GM21423 (cell line): Measurements from ENCODE around the gene DYSF.

ENCODE experiments used
- ATAC-seq: cut with Tn5 transposase; IDR thresholded peaks from one replicate; pipeline ENCODE4 v1.9.1; 2021; ENCODE audit warnings: mild to moderate bottlenecking, moderate library complexity; ENCODE audit not compliant: unreplicated experiment

Gene DYSF

GRCh38 chr2:71455741-71456569 lies 2.6 kb downstream of the DYSF start:
- no peak for ATAC-seq

- ATAC-seq = no peak
Measured at GRCh38 chr2:71456617-71457016, 3.3 kb downstream of the DYSF start.

DNA sequence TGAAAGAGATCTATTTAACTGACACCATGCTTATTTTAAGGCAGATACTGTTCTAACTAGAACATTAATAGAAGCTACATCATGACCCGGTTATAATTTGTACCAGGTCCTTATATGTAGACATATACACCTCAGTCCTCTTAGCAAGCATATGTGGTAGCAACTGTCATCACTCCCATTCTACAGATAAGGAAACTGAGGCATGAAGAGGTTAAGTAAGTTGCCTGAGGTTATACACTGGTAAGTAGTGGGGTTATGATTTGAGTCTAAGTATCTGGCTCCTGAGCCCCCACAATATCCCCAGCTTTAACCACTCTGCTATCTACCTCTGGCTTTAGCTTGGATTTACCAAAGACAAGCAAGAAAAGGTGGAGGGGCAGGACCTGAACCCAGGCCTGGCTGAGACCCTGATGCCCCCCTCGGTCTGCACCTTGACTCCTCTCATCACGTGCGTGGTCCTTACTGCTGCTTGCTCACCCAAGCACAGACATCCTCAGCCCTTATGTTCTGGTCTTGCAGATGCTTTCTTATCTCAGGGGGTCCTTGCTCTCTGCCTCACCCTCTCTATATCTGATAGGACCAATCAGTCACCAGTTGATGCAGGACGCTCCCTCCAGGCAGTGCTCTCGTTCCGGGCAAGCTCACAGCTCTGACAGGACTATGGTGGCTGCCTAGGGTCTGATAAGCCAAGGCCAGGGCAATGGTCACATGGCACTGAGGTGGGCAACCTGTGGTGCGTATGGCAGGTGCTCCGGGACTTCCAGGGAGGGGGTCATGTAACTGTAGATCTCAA lies 4.0 kb downstream of the DYSF start:
- no peak for ATAC-seq

DNA sequence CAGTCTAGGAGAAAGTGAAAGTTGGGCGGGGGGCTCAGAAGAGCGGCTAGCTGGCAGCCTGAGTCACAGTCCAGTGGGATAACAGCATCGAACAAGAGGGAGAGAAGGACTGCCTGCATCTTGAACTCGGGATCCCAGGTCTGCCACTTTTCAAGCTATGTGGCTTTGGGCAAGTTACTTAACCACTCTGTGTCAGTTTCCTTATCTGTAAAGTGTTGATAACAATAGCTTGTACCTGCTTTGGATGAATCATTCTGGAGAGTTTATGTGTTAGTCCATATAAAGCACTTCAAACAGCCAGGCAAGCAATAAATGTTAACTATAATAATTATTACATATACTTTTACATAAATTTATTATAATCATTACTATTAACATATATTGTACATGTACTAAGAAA lies 4.6 kb downstream of the DYSF start:
- no peak for ATAC-seq

GRCh38 chr2:71458413-71459083 lies 5.2 kb downstream of the DYSF start:
- ATAC-seq = no peak

DNA sequence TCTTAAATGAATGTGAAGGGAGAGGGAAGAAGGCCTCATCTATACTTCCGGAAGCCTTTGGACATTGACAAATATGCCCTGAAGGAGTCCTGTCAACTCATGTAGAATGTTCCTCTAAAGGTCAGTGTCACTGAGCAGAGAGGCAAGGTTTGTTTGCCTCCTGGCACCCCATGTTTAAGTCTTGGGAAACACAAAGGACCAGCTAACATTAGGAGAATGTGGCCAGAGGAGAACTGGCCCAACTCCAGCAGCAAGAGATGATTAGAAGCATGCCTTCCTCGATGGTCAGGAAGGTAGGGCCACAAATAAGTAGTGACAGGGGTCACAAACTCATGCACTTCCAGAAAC lies 5.7 kb downstream of the DYSF start:
- ATAC-seq = no peak

DNA sequence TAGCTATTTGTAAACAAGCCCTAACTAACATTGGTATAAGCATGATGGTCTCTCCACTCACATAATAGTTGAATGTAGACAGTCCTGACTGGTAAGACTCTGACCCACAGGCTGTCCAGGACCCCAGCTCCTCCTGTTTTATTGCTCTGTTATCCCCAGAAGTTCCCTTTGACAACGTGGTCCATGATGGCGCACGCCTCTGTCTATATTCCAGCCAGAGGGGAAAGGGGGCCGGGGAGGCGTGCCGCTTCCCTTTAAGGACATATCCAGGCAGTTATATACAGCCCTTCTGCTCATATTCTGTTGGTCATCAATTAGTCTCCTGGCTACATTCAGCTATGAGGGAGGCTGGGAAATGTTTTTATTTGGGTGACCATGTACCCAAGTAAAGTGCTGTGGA lies 6.7 kb downstream of the DYSF start:
- ATAC-seq = no peak

DNA sequence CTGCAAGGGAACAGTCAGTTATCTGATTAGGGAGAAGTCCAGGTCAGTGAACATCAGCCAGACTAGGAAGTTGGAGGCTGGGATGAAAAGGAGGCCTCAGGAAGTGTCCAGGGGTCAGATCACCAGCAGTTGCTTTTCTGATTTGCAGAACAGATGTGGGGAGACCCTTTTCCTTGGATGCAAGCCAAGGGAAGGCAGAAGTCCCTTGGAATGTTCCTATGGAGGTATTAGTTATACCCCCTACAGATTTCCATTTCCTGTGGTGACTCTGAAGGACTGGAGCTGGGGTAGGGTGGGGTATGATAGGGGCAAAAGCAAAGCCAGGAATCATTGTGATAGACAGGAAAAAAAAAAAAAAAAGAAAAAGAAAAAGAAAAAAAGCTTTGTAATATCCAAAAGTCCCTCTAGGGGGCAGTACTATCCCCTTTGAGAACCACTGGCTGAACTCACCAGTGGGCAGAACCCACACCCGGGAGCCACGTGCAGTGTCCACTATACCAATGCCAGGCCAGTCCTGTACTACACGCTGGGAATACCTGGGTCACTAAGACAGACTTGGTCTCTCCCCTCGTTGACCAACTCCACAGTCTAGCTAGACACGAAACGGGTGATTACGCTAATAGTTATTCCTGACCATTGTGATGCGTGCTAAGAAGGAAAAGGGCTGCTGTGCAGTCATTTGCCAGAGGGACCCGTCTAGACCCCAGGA lies 7.4 kb downstream of the DYSF start:
- no peak for ATAC-seq

- ATAC-seq = no peak
Measured at GRCh38 chr2:71461304-71461671, 7.9 kb downstream of the DYSF start.

DNA sequence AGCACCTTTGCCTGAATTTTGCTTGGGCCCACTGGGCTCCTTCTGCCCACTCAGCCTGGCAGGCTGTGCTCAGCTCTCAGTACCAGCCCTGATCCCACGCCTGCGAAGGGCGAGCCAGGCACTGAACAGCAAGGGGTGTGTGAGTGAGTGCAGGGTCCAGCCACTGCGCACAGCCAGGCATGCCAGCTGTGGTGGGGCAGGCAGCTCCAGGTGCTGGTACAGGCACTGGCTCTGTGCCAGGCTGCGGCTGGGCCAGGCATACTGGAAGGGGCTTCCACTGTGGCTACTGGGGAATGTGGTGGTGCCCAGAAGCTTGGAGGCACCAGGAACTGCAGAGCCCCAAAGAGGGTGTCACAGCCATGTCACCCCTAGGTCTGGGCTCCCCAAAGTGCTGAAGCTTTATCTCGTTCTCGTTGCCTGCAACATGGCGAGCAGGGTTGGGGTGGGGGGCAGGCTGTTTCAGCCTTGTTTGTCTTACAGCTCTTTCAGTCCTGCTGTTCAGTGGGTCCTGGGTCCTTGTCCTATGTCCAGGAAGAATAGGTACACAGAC lies 8.8 kb downstream of the DYSF start:
- ATAC-seq = no peak

DNA sequence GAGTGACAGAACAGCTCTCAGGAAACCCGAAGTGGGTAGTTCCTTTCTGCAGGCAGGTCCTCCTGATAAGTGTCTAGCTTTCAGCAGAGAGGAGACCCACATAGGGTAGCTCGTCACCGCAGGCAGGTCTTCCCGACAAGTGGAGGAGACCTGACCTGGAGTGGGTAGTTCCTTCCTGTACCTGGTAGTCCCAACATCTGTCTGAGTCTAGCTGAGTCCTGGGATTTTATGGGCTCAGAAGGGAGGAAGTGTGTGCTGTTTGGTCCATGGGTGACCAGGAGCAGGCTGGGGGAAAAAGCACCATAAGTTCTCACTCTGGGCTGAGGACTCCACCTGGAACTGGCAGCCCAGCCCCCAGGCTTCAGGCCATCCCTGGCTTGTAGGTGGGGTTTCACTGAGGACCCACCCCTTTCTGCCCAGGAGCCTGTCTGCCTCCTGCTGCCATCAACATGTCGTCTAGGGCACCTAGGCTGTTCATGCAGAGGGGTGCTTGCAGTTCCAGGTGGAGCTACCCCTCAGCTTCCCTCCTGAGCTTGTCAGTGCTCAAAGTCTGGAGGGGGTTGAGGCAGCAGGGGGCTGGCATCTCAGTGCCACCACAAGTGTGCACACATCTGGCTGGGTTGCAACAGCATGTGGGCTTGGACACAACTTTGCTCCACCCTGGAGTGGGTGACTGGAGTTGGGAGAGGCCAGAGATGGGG lies 9.4 kb downstream of the DYSF start:
- no peak for ATAC-seq

DNA sequence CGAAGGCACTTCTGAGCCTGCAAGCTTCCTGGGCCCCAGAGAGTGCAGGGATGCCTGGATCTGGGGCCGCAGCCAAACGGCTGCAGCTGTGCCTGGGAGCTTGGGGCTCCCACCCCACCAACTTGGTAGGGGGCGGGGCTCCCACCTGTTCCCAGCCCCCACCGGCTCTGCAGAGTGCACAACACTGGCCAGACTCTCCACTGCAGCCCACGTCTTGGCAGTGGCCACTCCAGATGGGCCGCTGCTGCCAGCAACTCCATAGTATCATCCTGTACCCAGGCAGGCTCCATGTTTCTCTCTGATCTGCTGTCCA lies 9.9 kb downstream of the DYSF start:
- ATAC-seq = no peak

- no peak for ATAC-seq
Measured at GRCh38 chr2:71464389-71464788, 11.0 kb downstream of the DYSF start.

DNA sequence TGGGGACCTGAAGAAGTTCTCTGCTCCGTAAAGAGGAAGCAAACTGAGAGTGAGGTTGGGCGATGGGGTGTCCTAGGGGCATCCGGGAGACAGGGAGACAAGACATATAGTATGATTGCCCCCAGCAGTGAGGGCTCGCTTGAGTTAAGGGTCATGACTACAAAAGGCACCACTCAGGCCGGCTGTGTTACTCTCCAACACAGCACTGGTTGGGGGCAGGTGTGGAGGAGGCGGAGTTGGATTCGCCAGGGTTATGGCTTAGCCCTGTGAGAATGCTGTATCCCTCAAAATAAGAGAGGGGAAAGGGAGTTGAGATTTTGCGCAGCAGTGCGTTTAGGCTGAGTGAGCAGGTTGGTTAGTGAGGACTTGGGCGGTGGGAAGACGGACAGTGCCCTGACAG lies 12.0 kb downstream of the DYSF start:
- no peak for ATAC-seq

DNA sequence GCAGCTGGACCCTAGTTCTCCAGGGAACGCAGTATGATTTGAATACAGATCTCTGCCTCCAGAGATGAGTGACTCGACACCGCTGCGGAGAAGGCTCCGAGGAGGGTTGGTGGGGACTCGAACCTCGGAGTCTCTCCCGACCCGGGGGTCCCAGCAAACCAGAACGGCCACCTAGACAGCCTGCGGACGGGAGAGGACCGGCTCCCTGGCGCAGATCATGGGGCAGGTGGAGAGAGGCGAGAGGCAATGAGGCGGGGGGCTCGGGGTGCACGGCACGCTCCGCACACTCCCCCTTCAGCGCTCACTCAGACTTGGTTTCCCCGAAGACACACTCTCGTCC lies 12.6 kb downstream of the DYSF start:
- no peak for ATAC-seq

DNA sequence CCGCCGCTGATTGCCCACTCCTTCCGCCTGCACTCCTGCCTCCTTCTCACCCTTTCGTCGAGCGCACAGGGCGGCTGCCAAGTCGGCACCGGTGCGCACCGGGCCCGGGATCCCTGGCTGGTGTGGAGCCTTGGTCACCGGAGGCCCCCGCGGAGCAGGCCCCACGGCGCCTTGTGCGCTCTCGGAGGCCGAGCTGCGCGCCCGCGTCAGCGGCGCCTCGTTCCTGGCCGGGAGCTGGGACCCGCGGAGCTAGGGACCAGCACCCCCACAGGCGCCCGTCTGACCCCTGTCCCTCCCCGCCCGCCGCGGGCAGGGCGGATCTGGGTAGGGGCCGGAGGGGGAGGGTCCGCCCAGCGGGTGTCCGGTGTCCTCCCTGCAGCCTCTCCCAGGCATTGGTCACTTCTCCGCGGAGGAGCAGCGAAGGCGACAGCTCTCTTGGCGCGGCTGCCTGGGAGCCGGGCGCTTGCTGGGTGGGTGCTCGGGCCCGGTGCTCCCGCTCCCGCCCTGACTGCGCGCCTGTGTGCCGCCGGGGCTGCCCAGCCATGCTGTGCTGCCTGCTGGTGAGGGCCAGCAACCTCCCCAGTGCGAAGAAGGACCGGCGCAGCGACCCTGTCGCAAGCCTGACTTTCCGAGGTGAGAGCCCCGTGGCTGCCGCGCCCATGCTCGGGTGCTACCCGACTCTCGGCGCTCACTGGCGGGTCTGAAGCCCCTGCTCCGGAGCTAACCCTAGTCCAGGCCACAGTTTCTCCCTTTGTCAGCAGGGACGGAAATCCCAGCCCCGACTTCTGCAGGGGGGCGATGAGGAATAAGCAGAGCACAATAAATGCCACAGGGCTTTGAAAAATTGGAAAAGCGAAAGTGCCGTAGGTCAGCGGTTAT lies 13.2 kb downstream of the DYSF start:
- no peak for ATAC-seq

- ATAC-seq = no peak
Measured at GRCh38 chr2:71467180-71467815, 13.9 kb downstream of the DYSF start.

- no peak for ATAC-seq
Measured at GRCh38 chr2:71468279-71469015, 15.1 kb downstream of the DYSF start.
